Prostate gland (tissue), 2 donors: ENCODE results near the gene CLECL1. TPM values are rescaled to one million over a fixed set of nuclear protein-coding genes. Genes with fewer than 3 reads are reported as not detected.
A peak's percentile ranks its signal among the peaks of the same experiment; 100 is the strongest.

Experiments used
- DNase-seq: peaks from one replicate; pipeline ENCODE4 v3.0.0-alpha.2; 2019; ENCODE audit warnings: low spot score
- H3K27ac ChIP-seq, 2 donors: fragments of 200-600 bp; sonication (generic); 2 replicates each; pipeline ENCODE4 v1.5.1; 2017 to 2019
- H3K27me3 ChIP-seq: fragments of 200-600 bp; sonication (generic); replicated peaks from 2 replicates; pipeline ENCODE4 v1.5.1; 2019; ENCODE audit not compliant: insufficient read depth
- H3K36me3 ChIP-seq, 2 donors: fragments of 200-600 bp; sonication (generic); 1 replicate in 1 of 2; 2 replicates in 1 of 2; pipeline versions ENCODE4 v1.5.1 to v1.8.1; 2017 to 2019
- H3K4me1 ChIP-seq: fragments of 200-600 bp; sonication (generic); replicated peaks from 2 replicates; pipeline ENCODE4 v1.5.1; 2019
- H3K4me3 ChIP-seq, 2 donors: fragments of 200-600 bp; sonication (generic); 2 replicates each; pipeline ENCODE4 v1.5.1; 2017 to 2019
- H3K9me3 ChIP-seq: fragments of 200-600 bp; sonication (generic); 2 replicates; pipeline ENCODE4 v1.5.1; 2017
- CTCF ChIP-seq, 4 experiments: fragments of 200-600 bp in 2 of 4; fragments of 450-650 bp in 2 of 4; sonication (generic) in 2 of 4; IDR thresholded peaks; 1 replicate in 3 of 4; 2 replicates in 1 of 4; pipeline ENCODE4 v1.5.1; 2016 to 2019; ENCODE audit warnings: antibody characterized with exemption in 4 of 4, mild to moderate bottlenecking in 2 of 4, moderate library complexity in 2 of 4
- POLR2A ChIP-seq: fragments of 450-650 bp; IDR thresholded peaks from one replicate; pipeline ENCODE4 v1.6.1; 2016; ENCODE audit warnings: antibody characterized with exemption, mild to moderate bottlenecking
- POLR2AphosphoS5 ChIP-seq: sonication (generic); formaldehyde crosslinking; IDR thresholded peaks from one replicate; pipeline ENCODE4 v1.6.1; 2017; ENCODE audit warnings: antibody characterized with exemption
- WGBS: methylation state at CpG from one replicate; pipeline ENCODE4 v1.1.5; 2018; 5-methylcytosine and 5-hydroxymethylcytosine counted together
- intact Hi-C: fragments of 100-400 bp; cut with DNase I; formaldehyde crosslinking; loops from one replicate; pipeline ENCODE4 v1.14.2; 2022
- total RNA-seq, 2 donors: library from RNA; depleted of rRNA; stranded (reverse); fragments of >200 nt; gene quantifications; one replicate each; pipeline ENCODE4 v1.1.0, GENCODE V29; 2016

CLECL1 gene
- total RNA-seq, 2 donors from 2014 or later: not detected

GRCh38 chr12:9736936-9737705 lies 4.2 kb upstream of the CLECL1 start:
- TF ChIP-seq POLR2A (no peak), POLR2AphosphoS5 (no peak), CTCF (IDR thresholded peaks at IDR 0.05) (no peak)
- intact Hi-C loops: no loop called here
- WGBS: 7% methylated on average over 3 of the region's 3 CpGs
- DNase-seq: no peak
- Histone ChIP-seq H3K4me3 (no peak overlapping the region), H3K36me3 (no peaks in the 10 kb centered on the region), H3K27ac (peak overlapping the region; percentile 31 to 49), H3K4me1 (no peaks in the 10 kb centered on the region), H3K9me3 (no peaks in the 10 kb centered on the region), H3K27me3 (no peaks in the 10 kb centered on the region)

- no peaks in the 10 kb centered on the region for H3K36me3 ChIP-seq
- TF ChIP-seq POLR2AphosphoS5 (no peak), CTCF (IDR thresholded peaks at IDR 0.05) (no peak), POLR2A (no peak)
Measured at GRCh38 chr12:9735601-9736000, 2.7 kb upstream of the CLECL1 start.

GRCh38 chr12:9731797-9732196 lies 1.1 kb downstream of the CLECL1 start:
- H3K36me3 ChIP-seq: no peaks in the 10 kb centered on the region
- no peaks in the 10 kb centered on the region for H3K4me1 ChIP-seq
- no peaks in the 10 kb centered on the region for H3K27me3 ChIP-seq
- 79% methylated on average over 2 of the region's 2 CpGs for WGBS
- no peaks in the 10 kb centered on the region for H3K9me3 ChIP-seq
- H3K27ac ChIP-seq: no peak overlapping the region
- no peak overlapping the region for H3K4me3 ChIP-seq
- no peak for DNase-seq
- TF ChIP-seq CTCF (IDR thresholded peaks at IDR 0.05) (no peak), POLR2A (no peak), POLR2AphosphoS5 (no peak)
- intact Hi-C loops: no loop called here

More at GRCh38 chr12:9735601-9736000, 2.7 kb upstream of the CLECL1 start:
- no peak overlapping the region for H3K27ac ChIP-seq
- no peaks in the 10 kb centered on the region for H3K9me3 ChIP-seq
- H3K4me1 ChIP-seq: no peaks in the 10 kb centered on the region
- no peaks in the 10 kb centered on the region for H3K27me3 ChIP-seq
- intact Hi-C loops: no loop called here
- no peak overlapping the region for H3K4me3 ChIP-seq
- 76% methylated on average over 3 of the region's 3 CpGs for WGBS
- no peak for DNase-seq

GRCh38 chr12:9731393-9731792 lies 1.5 kb downstream of the CLECL1 start:
- 76% methylated on average over 6 of the region's 6 CpGs for WGBS
- no peak for DNase-seq
- H3K36me3 ChIP-seq: no peaks in the 10 kb centered on the region
- H3K27me3 ChIP-seq: no peaks in the 10 kb centered on the region
- H3K4me3 ChIP-seq: no peak overlapping the region
- H3K4me1 ChIP-seq: no peaks in the 10 kb centered on the region
- no peaks in the 10 kb centered on the region for H3K9me3 ChIP-seq
- no peak overlapping the region for H3K27ac ChIP-seq
- intact Hi-C loops: no loop called here
- TF ChIP-seq POLR2AphosphoS5 (no peak), POLR2A (no peak), CTCF (IDR thresholded peaks at IDR 0.05) (no peak)

- H3K27me3 ChIP-seq: no peaks in the 10 kb centered on the region
- no peaks in the 10 kb centered on the region for H3K9me3 ChIP-seq
- H3K4me3 ChIP-seq: no peak overlapping the region
- intact Hi-C loops: no loop called here
- no peak for DNase-seq
- TF ChIP-seq CTCF (IDR thresholded peaks at IDR 0.05) (no peak), POLR2A (no peak), POLR2AphosphoS5 (no peak)
- no peaks in the 10 kb centered on the region for H3K36me3 ChIP-seq
- no peak overlapping the region for H3K27ac ChIP-seq
- 83% methylated on average over 6 of the region's 6 CpGs for WGBS
- H3K4me1 ChIP-seq: no peaks in the 10 kb centered on the region
Measured at GRCh38 chr12:9730591-9730990, 2.3 kb downstream of the CLECL1 start.
